HG02610 (cell line): Measurements from ENCODE around the gene JAGN1.
"Not testable (repeated sequence)": the region's sequence is repeated elsewhere in the genome, so short reads cannot be mapped to it uniquely, and the experiment has no call there.

Experiments used
- ATAC-seq: cut with Tn5 transposase; IDR thresholded peaks from one replicate; pipeline ENCODE4 v1.9.1; 2021; ENCODE audit warnings: mild to moderate bottlenecking, moderate library complexity; ENCODE audit not compliant: unreplicated experiment

JAGN1 gene

GRCh38 chr3:9890249-9891071 lies at the start of gene JAGN1:
JAGN1 (plus strand) TSS chr3:9890610; CDS start chr3:9890723, 113 bp downstream.
- ATAC-seq: peak; percentile 75

- ATAC-seq: no peak
These were observed 49.4 kb upstream of the JAGN1 start for GRCh38 chr3:9841015-9841414.

- peak; percentile 98 for ATAC-seq
These were observed 46.5 kb upstream of the JAGN1 start, which contains the start of gene RPUSD3 for GRCh38 chr3:9843715-9844438. RPUSD3 (minus strand) TSS chr3:9844008; CDS start chr3:9843990, 18 bp downstream.

- ATAC-seq: no peak
These were observed 44.2 kb upstream of the JAGN1 start for GRCh38 chr3:9846231-9846630.

GRCh38 chr3:9846931-9847488 lies 43.4 kb upstream of the JAGN1 start:
- ATAC-seq: no peak

- ATAC-seq: not testable (repeated sequence)
These were observed 42.5 kb upstream of the JAGN1 start for GRCh38 chr3:9847870-9848269.

GRCh38 chr3:9848860-9849259 lies 41.5 kb upstream of the JAGN1 start:
- ATAC-seq: not testable (repeated sequence)

GRCh38 chr3:9851383-9851782 lies 39.0 kb upstream of the JAGN1 start:
- ATAC-seq: not testable (repeated sequence)

- ATAC-seq: not testable (repeated sequence)
These were observed 38.5 kb upstream of the JAGN1 start for GRCh38 chr3:9851926-9852325.

GRCh38 chr3:9852528-9852927 lies 37.9 kb upstream of the JAGN1 start:
- no peak for ATAC-seq

GRCh38 chr3:9854291-9854940 lies 36.0 kb upstream of the JAGN1 start:
- not testable (repeated sequence) for ATAC-seq

GRCh38 chr3:9855594-9855993 lies 34.8 kb upstream of the JAGN1 start:
- ATAC-seq: no peak

GRCh38 chr3:9859530-9860025 lies 30.8 kb upstream of the JAGN1 start:
- no peak for ATAC-seq

- no peak for ATAC-seq
These were observed 29.2 kb upstream of the JAGN1 start for GRCh38 chr3:9861201-9861600.

- no peak for ATAC-seq
These were observed 28.7 kb upstream of the JAGN1 start for GRCh38 chr3:9861626-9862130.

GRCh38 chr3:9862391-9863057 lies 27.9 kb upstream of the JAGN1 start:
- ATAC-seq: no peak

GRCh38 chr3:9863058-9863772 lies 27.2 kb upstream of the JAGN1 start:
- no peak for ATAC-seq

GRCh38 chr3:9864200-9864927 lies 26.0 kb upstream of the JAGN1 start:
- ATAC-seq: no peak

GRCh38 chr3:9865125-9865637 lies 25.2 kb upstream of the JAGN1 start:
- not testable (repeated sequence) for ATAC-seq
